ENCODE results near the gene EXOC4. TPM values are rescaled to one million over a fixed set of nuclear protein-coding genes. Genes with fewer than 3 reads are reported as not detected.
A peak's percentile ranks its signal among the peaks of the same experiment; 100 is the strongest.

The EXOC4 gene
- total and polyA plus RNA-seq, 12 donors: 7.5 to 41.7 (median 34.6) TPM

- peaks cover 0 to 2% (median 0%) of the 10 kb centered on the region in 9 donors for H3K36me3 ChIP-seq
- ATAC-seq (peak in 6 of 8 donors; percentile 58 to 79 (median 69)), DNase-seq (peak in 1 of 2 donors; percentile 29)
- H3K4me1 ChIP-seq: peaks cover 0 to 13% (median 4%) of the 10 kb centered on the region in 9 donors
- 50% methylated on average over 2 of the region's 2 CpGs for WGBS, 2 donors
- H3K27me3 ChIP-seq: no peaks in the 10 kb centered on the region
- H3K9me3 ChIP-seq: no peaks in the 10 kb centered on the region
- intact Hi-C loops (cut with DNase I): no loop called here
- TF ChIP-seq CTCF (IDR thresholded peaks at IDR 0.05): no peak
- no peak overlapping the region for H3K27ac ChIP-seq
- no peak overlapping the region for H3K4me3 ChIP-seq
These were observed 541.6 kb downstream of the EXOC4 start for GRCh38 chr7:133794479-133794878.

GRCh38 chr7:133795068-133795665, 542.3 kb downstream of the EXOC4 start:
- peaks cover 0 to 2% (median 0%) of the 10 kb centered on the region in 9 donors for H3K36me3 ChIP-seq
- 81 to 91% methylated on average over 2 of the region's 2 CpGs for WGBS, 2 donors
- intact Hi-C loops (cut with DNase I): no loop called here
- no peak overlapping the region for H3K27ac ChIP-seq
- DNase-seq: no peak
- H3K4me1 ChIP-seq: peaks cover 0 to 13% (median 4%) of the 10 kb centered on the region in 9 donors
- H3K4me3 ChIP-seq: no peak overlapping the region
- H3K9me3 ChIP-seq: no peaks in the 10 kb centered on the region
- no peak for ATAC-seq
- no peak for TF ChIP-seq CTCF (IDR thresholded peaks at IDR 0.05)
- no peaks in the 10 kb centered on the region for H3K27me3 ChIP-seq

GRCh38 chr7:133796782-133797745, 544.2 kb downstream of the EXOC4 start:
- 95% methylated on average over 11 of the region's 11 CpGs for WGBS, 2 donors
- DNase-seq (no peak), ATAC-seq (no peak)
- Histone ChIP-seq H3K4me3 (no peak overlapping the region), H3K27ac (no peak overlapping the region), H3K4me1 (peaks cover 0 to 13% (median 4%) of the 10 kb centered on the region in 9 donors), H3K9me3 (no peaks in the 10 kb centered on the region), H3K36me3 (peaks cover 0 to 2% (median 0%) of the 10 kb centered on the region in 9 donors), H3K27me3 (no peaks in the 10 kb centered on the region)
- intact Hi-C loops (cut with DNase I): no loop called here
- TF ChIP-seq CTCF (IDR thresholded peaks at IDR 0.05): no peak

- WGBS, 2 donors: 81 to 87% methylated on average over 3 of the region's 3 CpGs
- H3K4me1 ChIP-seq: peaks cover 0 to 13% (median 4%) of the 10 kb centered on the region in 9 donors
- intact Hi-C loops (cut with DNase I): no loop called here
- ATAC-seq (no peak), DNase-seq (no peak)
- H3K27ac ChIP-seq: no peak overlapping the region
- no peaks in the 10 kb centered on the region for H3K36me3 ChIP-seq
- H3K9me3 ChIP-seq: no peaks in the 10 kb centered on the region
- no peak for TF ChIP-seq CTCF (IDR thresholded peaks at IDR 0.05)
- no peaks in the 10 kb centered on the region for H3K27me3 ChIP-seq
- no peak overlapping the region for H3K4me3 ChIP-seq
These were observed 545.1 kb downstream of the EXOC4 start for GRCh38 chr7:133797818-133798520.

Data from heart right ventricle (tissue), 16 donors.